Astrocyte of the spinal cord (primary cell): ENCODE results near the gene FARP1.

ENCODE experiments used
- DNase-seq: peaks from one replicate; pipeline ENCODE4 v3.0.0; 2011; ENCODE audit warnings: low read depth, low spot score
- H3K4me3 ChIP-seq: 2 replicates; pipeline ENCODE4 v1.5.1; 2011; ENCODE audit warnings: low read depth, mild to moderate bottlenecking, low read length, moderate library complexity
- CTCF ChIP-seq: IDR thresholded peaks from 2 replicates; pipeline ENCODE4 v1.5.1; 2012; ENCODE audit warnings: low read depth, mild to moderate bottlenecking, low read length, inconsistent platforms
- in situ Hi-C: cut with HindIII; loops from 2 replicates; pipeline ENCODE4 v1.10.0; 2017; ENCODE audit warnings: low sequenced_read_pairs

Gene FARP1

DNA sequence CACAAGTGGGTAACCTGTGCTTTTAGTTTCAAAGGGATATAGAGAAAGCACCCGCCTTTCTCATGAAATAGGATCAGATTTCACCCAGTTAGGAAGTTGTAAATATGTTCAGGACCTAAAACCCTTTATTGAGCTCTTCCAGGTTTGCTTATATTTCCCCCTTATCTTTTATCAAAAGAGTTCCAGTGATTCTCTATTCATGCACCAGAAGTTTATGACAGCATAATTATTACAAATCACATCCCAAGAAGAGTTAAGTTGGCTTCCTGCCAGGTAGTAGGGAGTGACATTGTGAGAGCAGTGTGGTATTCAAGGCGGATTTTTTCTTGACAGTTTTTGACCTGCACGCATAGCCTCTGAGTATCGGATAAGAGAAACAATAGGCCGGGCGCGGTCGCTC is 243.7 kb downstream of the FARP1 start:
- no peak for TF ChIP-seq CTCF
- no peak overlapping the region for H3K4me3 ChIP-seq
- DNase-seq = no peak
- in situ Hi-C loops = no loop called here

- DNase-seq = no peak
- in situ Hi-C loops = no loop called here
- no peak for TF ChIP-seq CTCF
- no peak overlapping the region for H3K4me3 ChIP-seq
These were observed 246.4 kb downstream of the FARP1 start for GRCh38 chr13:98389319-98389718.

DNA sequence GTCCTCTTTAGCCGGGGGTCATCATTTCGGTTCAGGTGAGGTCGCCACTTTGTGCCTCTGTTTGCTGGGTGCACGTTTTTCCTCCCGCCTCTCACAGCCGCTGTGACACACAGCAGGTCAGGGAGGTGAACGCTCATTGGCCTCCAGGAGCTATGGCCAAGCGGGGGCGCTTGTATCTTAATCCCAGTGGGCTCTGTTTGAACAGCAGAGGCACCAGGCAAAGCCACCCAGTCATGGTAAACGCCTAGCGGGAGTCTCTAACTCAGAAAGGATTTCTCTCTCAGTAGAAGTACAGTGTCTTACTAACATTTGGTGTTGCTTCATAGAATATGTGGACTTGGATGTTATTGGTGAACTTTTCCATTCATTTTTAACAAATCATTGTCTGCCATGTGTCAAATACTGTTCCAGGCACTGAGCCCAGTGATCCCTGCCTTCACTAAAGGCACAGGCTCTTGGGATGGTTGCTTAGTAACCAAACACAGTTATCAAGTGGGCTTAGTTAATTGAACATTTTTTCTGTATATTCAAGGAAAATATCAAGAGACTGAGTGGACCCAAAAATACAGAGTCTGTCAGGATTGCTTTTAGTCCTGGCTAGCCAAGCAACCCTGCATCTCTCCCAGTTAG is 247.3 kb downstream of the FARP1 start:
- H3K4me3 ChIP-seq = no peak overlapping the region
- TF ChIP-seq CTCF = no peak
- DNase-seq = peak; percentile 7
- in situ Hi-C loops = no loop called here

- in situ Hi-C loops = no loop called here
- no peak for DNase-seq
- no peak for TF ChIP-seq CTCF
These were observed 251.0 kb downstream of the FARP1 start for GRCh38 chr13:98393873-98394272.

DNA sequence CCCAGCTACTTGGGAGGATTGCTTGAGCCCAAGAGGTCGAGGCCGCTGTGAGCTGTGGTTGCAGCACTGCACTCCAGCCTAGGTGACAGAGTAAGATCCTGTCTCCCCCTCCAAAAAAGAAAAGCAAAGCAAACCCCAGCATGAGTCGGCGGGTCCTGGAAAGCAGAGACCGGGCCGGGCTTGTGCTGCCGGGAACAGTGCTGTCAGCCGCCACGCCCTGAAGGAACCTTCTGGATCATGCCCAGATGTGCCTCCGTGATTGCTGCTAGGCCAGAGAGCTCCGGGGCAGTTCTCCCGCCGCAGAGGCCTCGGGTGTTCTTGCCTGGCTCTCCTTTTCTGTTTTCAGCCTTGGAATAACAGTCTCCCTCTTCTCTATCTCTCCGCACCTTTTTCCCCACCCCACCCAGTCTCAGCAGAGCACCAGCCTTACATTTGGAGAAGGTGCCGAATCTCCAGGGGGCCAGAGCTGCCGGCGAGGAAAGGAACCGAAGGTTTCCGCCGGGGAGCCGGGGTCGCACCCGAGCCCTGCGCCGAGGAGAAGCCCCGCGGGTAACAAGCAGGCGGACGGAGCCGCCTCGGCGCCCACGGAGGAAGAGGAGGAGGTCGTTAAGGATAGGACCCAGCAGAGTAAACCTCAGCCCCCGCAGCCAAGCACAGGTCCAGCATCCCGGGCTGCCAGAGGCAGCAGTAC is 252.1 kb downstream of the FARP1 start:
- H3K4me3 ChIP-seq = no peak overlapping the region
- in situ Hi-C loops = no loop called here
- DNase-seq = no peak
- TF ChIP-seq CTCF = no peak

More at GRCh38 chr13:98393873-98394272, 251.0 kb downstream of the FARP1 start:
- H3K4me3 ChIP-seq = no peak overlapping the region

DNA sequence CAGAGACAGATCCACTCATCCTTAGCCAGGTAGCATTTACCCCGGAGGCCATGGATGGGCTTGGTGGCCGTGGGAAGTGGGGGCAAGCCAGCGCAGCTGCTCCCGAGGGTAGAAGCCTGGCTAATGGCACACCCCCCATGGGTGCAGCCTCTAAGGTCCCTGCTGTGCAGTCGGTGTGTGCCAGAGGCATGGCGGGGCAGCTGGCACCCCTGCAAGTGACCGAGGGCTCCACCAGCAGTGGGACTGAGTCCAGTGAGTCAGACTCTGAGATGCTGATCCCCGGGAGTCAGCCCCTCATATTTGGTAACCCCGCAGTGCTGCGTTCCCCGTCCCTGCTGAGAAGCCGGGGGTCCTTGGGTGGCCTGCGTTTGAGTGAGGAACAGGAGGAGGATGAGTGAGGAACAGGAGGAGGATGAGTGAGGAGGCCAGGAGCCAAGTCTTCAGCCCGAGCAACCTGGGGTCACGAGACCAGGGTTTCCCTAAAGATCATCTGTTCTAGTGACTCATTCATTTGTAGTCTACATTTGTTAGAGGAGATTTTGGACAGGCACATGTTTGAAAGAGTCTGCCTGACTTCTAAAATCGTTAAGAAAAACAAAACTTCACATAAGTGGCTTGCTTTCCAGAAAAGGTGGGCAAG is 253.3 kb downstream of the FARP1 start:
- H3K4me3 ChIP-seq = no peak overlapping the region
- in situ Hi-C loops = no loop called here
- TF ChIP-seq CTCF = no peak
- no peak for DNase-seq
